Uterus (tissue), 4 donors: Measurements from ENCODE around the gene MRPL19. TPM values are rescaled to one million over a fixed set of nuclear protein-coding genes. Genes with fewer than 3 reads are reported as not detected.
"Not testable (repeated sequence)": the region's sequence is repeated elsewhere in the genome, so short reads cannot be mapped to it uniquely, and the experiment has no call there.

Experiments
- DNase-seq, 2 donors: peaks; one replicate each; pipeline ENCODE4 v3.0.0-alpha.2; 2019 to 2020
- H3K27ac ChIP-seq, 2 donors: fragments of 200-600 bp; sonication (generic); 1 replicate in 1 of 2; 2 replicates in 1 of 2; pipeline ENCODE4 v1.5.1; 2016 to 2018
- H3K27me3 ChIP-seq, 2 donors: fragments of 200-600 bp; sonication (generic); one replicate each; pipeline ENCODE4 v1.5.1; 2018 to 2019; ENCODE audit warnings: control low read depth in 1 of 2
- H3K36me3 ChIP-seq, 2 donors: fragments of 200-600 bp; sonication (generic); one replicate each; pipeline ENCODE4 v1.5.1; 2019; ENCODE audit warnings: control low read depth in 1 of 2
- H3K4me1 ChIP-seq, 2 donors: fragments of 200-600 bp; sonication (generic); one replicate each; pipeline ENCODE4 v1.5.1; 2018 to 2019; ENCODE audit warnings: control low read depth in 1 of 2
- H3K4me3 ChIP-seq, 2 donors: fragments of 200-600 bp; sonication (generic); 1 replicate in 1 of 2; 2 replicates in 1 of 2; pipeline ENCODE4 v1.5.1; 2018 to 2019; ENCODE audit warnings: mild to moderate bottlenecking in 1 of 2
- H3K9me3 ChIP-seq, 2 donors: fragments of 200-600 bp; sonication (generic); one replicate each; pipeline ENCODE4 v1.5.1; 2019; ENCODE audit warnings: control low read depth in 1 of 2
- POLR2A ChIP-seq, 2 donors: fragments of 450-650 bp; IDR thresholded peaks; one replicate each; pipeline ENCODE4 v1.6.1; 2016; ENCODE audit warnings: antibody characterized with exemption in 2 of 2, mild to moderate bottlenecking in 1 of 2, moderate library complexity in 1 of 2
- intact Hi-C: fragments of 100-400 bp; cut with DNase I; formaldehyde crosslinking; loops from one replicate; pipeline ENCODE4 v1.15.1; 2023; ENCODE audit warnings: low total_unique reads
- total RNA-seq, 4 donors: library from RNA; depleted of rRNA in 3 of 4; stranded (reverse); fragments of >200 nt in 3 of 4; gene quantifications; one replicate each; pipeline versions ENCODE4 v1.1.0 to v1.2.4, GENCODE V29; 2014 to 2023
- TF ChIP-seq, protein P1 (sequence below), 4 experiments: fragments of 200-600 bp in 2 of 4; fragments of 450-650 bp in 2 of 4; sonication (generic) in 2 of 4; IDR thresholded peaks; one replicate each; pipeline ENCODE4 v1.5.1; 2016 to 2019; ENCODE audit warnings: antibody characterized with exemption in 4 of 4, mild to moderate bottlenecking in 2 of 4, moderate library complexity in 1 of 4
- donor health status: DM: yes; HTN: yes; CAD: no.

MRPL19 gene
- total RNA-seq, 4 donors from 2014 or later, result 27.9 to 64.0 (median 45.8) TPM

DNA sequence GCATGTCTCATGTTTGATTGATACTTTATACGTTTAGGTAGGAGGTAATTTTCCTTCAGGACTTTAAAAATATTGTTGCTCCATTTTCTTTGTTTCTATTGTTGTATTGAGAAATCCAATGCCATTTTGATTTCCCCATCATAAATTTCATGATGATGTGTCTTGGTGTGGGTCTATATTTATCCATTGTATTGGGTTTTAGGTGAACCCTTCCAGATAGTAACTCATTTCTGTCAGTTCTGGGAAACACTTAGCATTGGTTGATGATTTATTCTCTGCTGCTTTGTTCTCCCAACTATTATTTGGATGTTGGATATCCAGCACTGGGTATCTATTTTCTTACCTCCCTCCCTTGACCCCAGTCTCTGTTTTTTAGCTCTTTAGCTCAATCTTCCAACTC, 10.0 kb downstream of the MRPL19 start:
- Histone ChIP-seq H3K36me3 (no peaks in the 10 kb centered on the region), H3K4me3 (no peak overlapping the region), H3K4me1 (no peaks in the 10 kb centered on the region), H3K27me3 (no peaks in the 10 kb centered on the region), H3K27ac (no peak overlapping the region), H3K9me3 (no peaks in the 10 kb centered on the region)
- no peak for TF ChIP-seq POLR2A (IDR thresholded peaks at IDR 0.05)
- TF ChIP-seq, protein P1, sequence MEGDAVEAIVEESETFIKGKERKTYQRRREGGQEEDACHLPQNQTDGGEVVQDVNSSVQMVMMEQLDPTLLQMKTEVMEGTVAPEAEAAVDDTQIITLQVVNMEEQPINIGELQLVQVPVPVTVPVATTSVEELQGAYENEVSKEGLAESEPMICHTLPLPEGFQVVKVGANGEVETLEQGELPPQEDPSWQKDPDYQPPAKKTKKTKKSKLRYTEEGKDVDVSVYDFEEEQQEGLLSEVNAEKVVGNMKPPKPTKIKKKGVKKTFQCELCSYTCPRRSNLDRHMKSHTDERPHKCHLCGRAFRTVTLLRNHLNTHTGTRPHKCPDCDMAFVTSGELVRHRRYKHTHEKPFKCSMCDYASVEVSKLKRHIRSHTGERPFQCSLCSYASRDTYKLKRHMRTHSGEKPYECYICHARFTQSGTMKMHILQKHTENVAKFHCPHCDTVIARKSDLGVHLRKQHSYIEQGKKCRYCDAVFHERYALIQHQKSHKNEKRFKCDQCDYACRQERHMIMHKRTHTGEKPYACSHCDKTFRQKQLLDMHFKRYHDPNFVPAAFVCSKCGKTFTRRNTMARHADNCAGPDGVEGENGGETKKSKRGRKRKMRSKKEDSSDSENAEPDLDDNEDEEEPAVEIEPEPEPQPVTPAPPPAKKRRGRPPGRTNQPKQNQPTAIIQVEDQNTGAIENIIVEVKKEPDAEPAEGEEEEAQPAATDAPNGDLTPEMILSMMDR (IDR thresholded peaks at IDR 0.05), result no peak
- intact Hi-C loops, result no loop called here
- no peak for DNase-seq

DNA sequence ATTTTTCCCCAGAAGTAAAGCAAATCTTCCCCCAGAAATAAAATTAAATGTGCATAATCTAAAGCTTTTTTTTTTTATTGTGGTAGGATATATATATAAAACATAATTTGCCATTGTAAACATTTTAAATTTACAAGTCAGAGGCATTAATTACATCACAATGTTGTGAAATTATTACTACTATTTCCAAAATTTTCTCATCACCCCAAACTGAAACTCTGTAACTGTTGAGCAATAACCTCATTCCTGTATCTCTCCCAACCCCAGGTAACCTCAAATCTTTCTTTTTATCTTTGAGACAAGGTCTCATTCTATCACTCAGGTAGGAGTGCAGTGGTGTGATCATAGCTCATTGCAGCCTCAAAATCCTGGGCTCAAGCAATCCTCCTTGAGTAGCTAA, 11.2 kb downstream of the MRPL19 start:
- no peaks in the 10 kb centered on the region for H3K36me3 ChIP-seq
- no peak overlapping the region for H3K27ac ChIP-seq
- TF ChIP-seq, protein P1 (IDR thresholded peaks at IDR 0.05), result no peak
- TF ChIP-seq POLR2A (IDR thresholded peaks at IDR 0.05), result no peak
- no peaks in the 10 kb centered on the region for H3K27me3 ChIP-seq
- DNase-seq, result no peak
- intact Hi-C loops, result no loop called here
- no peaks in the 10 kb centered on the region for H3K4me1 ChIP-seq
- H3K9me3 ChIP-seq, result no peaks in the 10 kb centered on the region
- H3K4me3 ChIP-seq, result no peak overlapping the region

DNA sequence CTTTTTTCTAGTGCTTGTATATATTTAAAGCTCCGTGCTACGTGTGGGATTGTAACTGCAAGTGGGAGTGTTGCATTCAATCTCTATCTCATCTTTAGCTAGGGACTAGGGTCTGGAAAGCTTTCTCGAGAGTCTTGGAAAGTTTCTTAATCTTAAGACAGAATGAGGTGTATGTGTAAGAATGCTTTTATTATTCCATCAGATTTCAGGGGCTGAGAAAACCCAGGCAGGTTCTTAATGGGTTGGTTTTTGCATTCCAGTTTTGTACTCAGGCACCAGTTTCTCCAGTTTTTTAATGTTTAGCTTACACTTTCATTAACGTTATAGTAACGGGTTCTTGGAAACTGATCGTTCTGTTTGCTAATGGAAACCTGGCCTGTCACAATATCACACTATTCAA, 20.3 kb downstream of the MRPL19 start:
- no peaks in the 10 kb centered on the region for H3K9me3 ChIP-seq
- H3K4me3 ChIP-seq, result no peak overlapping the region
- DNase-seq, result no peak
- H3K36me3 ChIP-seq, result no peaks in the 10 kb centered on the region
- no peaks in the 10 kb centered on the region for H3K4me1 ChIP-seq
- H3K27me3 ChIP-seq, result no peaks in the 10 kb centered on the region
- TF ChIP-seq, protein P1 (IDR thresholded peaks at IDR 0.05), result no peak
- TF ChIP-seq POLR2A (IDR thresholded peaks at IDR 0.05), result no peak
- intact Hi-C loops, result no loop called here
- H3K27ac ChIP-seq, result peak overlapping the region; percentile 27 to 67

DNA sequence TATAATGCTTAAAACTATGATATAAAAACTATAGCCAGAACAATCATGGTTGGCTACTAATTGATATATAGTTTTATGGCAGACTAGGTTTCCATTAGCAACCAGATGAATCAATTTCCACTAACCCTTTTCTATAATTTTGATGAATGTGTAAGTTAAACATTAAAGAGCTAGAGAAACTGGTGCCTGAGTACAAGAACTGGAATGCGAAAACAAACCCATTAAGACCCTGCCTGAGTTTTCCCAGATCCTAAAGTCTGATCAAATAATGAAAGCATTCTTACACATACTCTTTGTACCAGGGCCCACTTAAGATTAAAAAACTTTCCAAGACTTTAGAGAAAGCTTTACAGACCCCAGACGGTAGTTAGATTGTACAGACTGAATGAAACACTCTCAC, 21.3 kb downstream of the MRPL19 start:
- Histone ChIP-seq H3K27ac (peak overlapping the region in 1 of 2 donors; percentile 67), H3K36me3 (no peaks in the 10 kb centered on the region), H3K27me3 (no peaks in the 10 kb centered on the region), H3K4me1 (no peaks in the 10 kb centered on the region), H3K4me3 (no peak overlapping the region), H3K9me3 (no peaks in the 10 kb centered on the region)
- intact Hi-C loops, result no loop called here
- DNase-seq, result no peak
- no peak for TF ChIP-seq POLR2A (IDR thresholded peaks at IDR 0.05)
- TF ChIP-seq, protein P1 (IDR thresholded peaks at IDR 0.05), result no peak

DNA sequence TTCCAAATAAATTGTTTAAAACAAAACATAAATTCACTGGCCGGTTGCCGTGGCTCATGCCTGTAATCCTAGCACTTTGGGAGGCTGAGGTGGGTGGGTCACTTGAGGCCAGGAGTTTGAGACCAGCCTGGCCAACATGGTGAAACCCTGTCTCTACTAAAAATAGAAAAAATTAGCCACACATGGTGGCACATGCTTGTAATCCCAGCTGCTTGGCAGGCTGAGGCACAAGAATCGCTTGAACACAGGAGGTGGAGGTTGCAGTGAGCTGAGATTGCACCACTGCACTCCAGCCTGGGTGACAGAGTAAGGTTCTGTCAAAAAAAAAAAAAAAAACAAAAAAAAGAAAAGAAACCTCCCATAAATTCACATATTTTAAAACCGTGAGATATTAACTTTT, 28.8 kb downstream of the MRPL19 start:
- DNase-seq, H3K36me3 ChIP-seq, H3K27ac ChIP-seq, H3K4me1 ChIP-seq, H3K27me3 ChIP-seq, H3K9me3 ChIP-seq, intact Hi-C loops, H3K4me3 ChIP-seq: not testable (repeated sequence)

DNA sequence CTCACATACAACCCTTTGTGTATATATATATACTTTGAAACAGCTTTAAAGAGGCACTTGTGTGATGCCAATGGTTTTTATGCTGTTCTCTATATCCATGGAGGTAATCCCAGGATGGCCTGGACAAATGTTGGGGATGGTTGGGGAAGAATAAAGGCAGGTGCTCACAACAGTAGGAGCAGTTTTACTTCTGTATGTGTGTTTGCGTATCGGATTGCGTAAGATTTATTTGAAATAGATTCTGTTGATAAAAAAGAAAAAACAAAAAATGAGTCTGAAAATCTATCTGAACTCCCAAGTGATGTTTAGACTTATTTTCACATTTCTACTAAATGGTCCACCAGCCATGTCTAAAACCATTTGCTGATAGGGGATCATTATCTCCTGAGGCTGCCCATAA, 29.3 kb downstream of the MRPL19 start:
- H3K9me3 ChIP-seq, result no peaks in the 10 kb centered on the region
- H3K36me3 ChIP-seq, result no peaks in the 10 kb centered on the region
- H3K4me1 ChIP-seq, result no peaks in the 10 kb centered on the region
- no peak overlapping the region for H3K4me3 ChIP-seq
- no peak for DNase-seq
- no peak for TF ChIP-seq POLR2A (IDR thresholded peaks at IDR 0.05)
- TF ChIP-seq, protein P1 (IDR thresholded peaks at IDR 0.05), result no peak
- H3K27ac ChIP-seq, result no peak overlapping the region
- intact Hi-C loops, result no loop called here
- no peaks in the 10 kb centered on the region for H3K27me3 ChIP-seq
